DMS53 treated with DMSO at 0.1 percent for 48 hours (cell line): ENCODE results near the gene OSTN.
"Not testable (repeated sequence)": the region's sequence is repeated elsewhere in the genome, so short reads cannot be mapped to it uniquely, and the experiment has no call there.

Experiments
- DNase-seq: peaks from one replicate; lab custom pipeline; 2025; ENCODE audit not compliant: unreplicated experiment; lab: John Stamatoyannopoulos, UW

The OSTN gene

GRCh38 chr3:191263365-191263764 lies 64.3 kb downstream of the OSTN start:
- DNase-seq = no peak

- no peak for DNase-seq
These were observed 64.8 kb downstream of the OSTN start for GRCh38 chr3:191263850-191264249.

- no peak for DNase-seq
These were observed 69.7 kb downstream of the OSTN start for GRCh38 chr3:191268737-191269136.

GRCh38 chr3:191269289-191270085 lies 70.4 kb downstream of the OSTN start:
- DNase-seq = no peak

- not testable (repeated sequence) for DNase-seq
These were observed 76.2 kb downstream of the OSTN start for GRCh38 chr3:191275244-191275643.

GRCh38 chr3:191275751-191276150 lies 76.7 kb downstream of the OSTN start:
- no peak for DNase-seq

GRCh38 chr3:191280111-191280510 lies 81.1 kb downstream of the OSTN start:
- no peak for DNase-seq

GRCh38 chr3:191280882-191281281 lies 81.8 kb downstream of the OSTN start:
- DNase-seq = no peak

- no peak for DNase-seq
These were observed 83.5 kb downstream of the OSTN start for GRCh38 chr3:191282251-191283185.

GRCh38 chr3:191283400-191283799 lies 84.4 kb downstream of the OSTN start:
- no peak for DNase-seq

GRCh38 chr3:191290311-191291025 lies 91.4 kb downstream of the OSTN start:
- no peak for DNase-seq

- no peak for DNase-seq
These were observed 93.4 kb downstream of the OSTN start for GRCh38 chr3:191292243-191293015.

- no peak for DNase-seq
These were observed 95.2 kb downstream of the OSTN start for GRCh38 chr3:191294291-191294690.

GRCh38 chr3:191296041-191296541 lies 97.0 kb downstream of the OSTN start:
- peak; percentile 44 for DNase-seq

GRCh38 chr3:191298846-191299245 lies 99.8 kb downstream of the OSTN start:
- no peak for DNase-seq

GRCh38 chr3:191300422-191300821 lies 101.4 kb downstream of the OSTN start:
- DNase-seq = no peak

GRCh38 chr3:191301017-191301416 lies 102.0 kb downstream of the OSTN start:
- DNase-seq = no peak

- DNase-seq = no peak
These were observed 102.9 kb downstream of the OSTN start for GRCh38 chr3:191301782-191302411.

- DNase-seq = no peak
These were observed 103.4 kb downstream of the OSTN start for GRCh38 chr3:191302451-191302850.

- DNase-seq = no peak
These were observed 104.6 kb downstream of the OSTN start for GRCh38 chr3:191303596-191303995.
